Natural killer cell (primary cell): Measurements from ENCODE around the gene CACNB3. TPM values are rescaled to one million over a fixed set of nuclear protein-coding genes. Genes with fewer than 3 reads are reported as not detected.

Source experiments
- ATAC-seq, 3 donors: fragments of 150-1000 bp in 2 of 3; fragments of 200-7000 bp in 1 of 3; cut with Tn5 transposase; 1 replicate in 1 of 3; 2 replicates in 2 of 3; pipeline ENCODE4 v1.10.0; 2021; ENCODE audit warnings: mild to moderate bottlenecking in 2 of 3, moderate library complexity in 2 of 3
- DNase-seq, 2 donors: peaks; one replicate each; pipeline versions ENCODE4 v3.0.0 to v3.0.0-alpha.2; 2013 to 2021; ENCODE audit warnings: mixed read lengths in 1 of 2
- H3K27ac ChIP-seq: one replicate; pipeline ENCODE4 v1.5.1; 2013; ENCODE audit warnings: mild to moderate bottlenecking, low read length
- H3K27me3 ChIP-seq: one replicate; pipeline ENCODE4 v1.6.1; 2013; ENCODE audit warnings: low read length; ENCODE audit not compliant: control insufficient read depth, insufficient read depth
- H3K36me3 ChIP-seq: one replicate; pipeline ENCODE4 v1.6.1; 2013; ENCODE audit warnings: low read length; ENCODE audit not compliant: control insufficient read depth, insufficient read depth
- H3K4me1 ChIP-seq: one replicate; pipeline ENCODE4 v1.6.1; 2013; ENCODE audit warnings: low read length; ENCODE audit not compliant: control insufficient read depth, insufficient read depth
- H3K4me3 ChIP-seq: one replicate; pipeline ENCODE4 v1.5.1; 2013; ENCODE audit warnings: low read length
- H3K9me3 ChIP-seq: one replicate; pipeline ENCODE4 v1.6.1; 2013; ENCODE audit warnings: low read length; ENCODE audit not compliant: control insufficient read depth, insufficient read depth
- H3K27ac Mint-ChIP-seq, 2 donors: one replicate each; pipeline ENCODE4 v1.8.0; 2022; ENCODE audit warnings: mild to moderate bottlenecking in 2 of 2, mixed read lengths in 2 of 2, moderate library complexity in 1 of 2
- H3K27me3 Mint-ChIP-seq, 2 donors: one replicate each; pipeline ENCODE4 v1.8.0; 2022; ENCODE audit warnings: low read depth in 2 of 2, mixed read lengths in 2 of 2
- H3K36me3 Mint-ChIP-seq: one replicate; pipeline ENCODE4 v1.8.0; 2022; ENCODE audit warnings: mixed read lengths
- H3K4me1 Mint-ChIP-seq, 2 donors: one replicate each; pipeline ENCODE4 v1.8.0; 2022; ENCODE audit warnings: mixed read lengths in 2 of 2
- H3K4me3 Mint-ChIP-seq: one replicate; pipeline ENCODE4 v1.8.0; 2022; ENCODE audit warnings: mild to moderate bottlenecking, moderate library complexity, mixed read lengths
- H3K9me3 Mint-ChIP-seq, 2 donors: one replicate each; pipeline ENCODE4 v1.8.0; 2022; ENCODE audit warnings: mixed read lengths in 2 of 2
- WGBS: methylation state at CpG from one replicate; pipeline ENCODE4 v1.1.7; 2013; ENCODE audit warnings: missing lambda C conversion rate; ENCODE audit not compliant: insufficient coverage; 5-methylcytosine and 5-hydroxymethylcytosine counted together
- intact Hi-C: fragments of 100-400 bp; cut with micrococcal nuclease; formaldehyde crosslinking; loops from one replicate; pipeline ENCODE4 v1.14.2; 2022
- total RNA-seq, 4 donors: library from RNA; stranded (reverse); fragments of 120-200 nt in 1 of 4; gene quantifications; one replicate each; pipeline versions ENCODE4 v1.2.3 to v1.2.4, GENCODE V29; 2013 to 2022
- TF ChIP-seq, protein P1 (sequence below): fragments of 200-600 bp; IDR thresholded peaks from one replicate; pipeline ENCODE4 v1.8.0; 2022; ENCODE audit warnings: antibody characterized with exemption

CACNB3 gene
- total RNA-seq, 3 donors from 2014 or later (not counting 1 experiment from before 2014, with no cell fraction given), result 7.2 to 12.4 (median 12.2) TPM

GRCh38 chr12:48789858-48790326, 28.4 kb upstream of the CACNB3 start:
- TF ChIP-seq, protein P1, sequence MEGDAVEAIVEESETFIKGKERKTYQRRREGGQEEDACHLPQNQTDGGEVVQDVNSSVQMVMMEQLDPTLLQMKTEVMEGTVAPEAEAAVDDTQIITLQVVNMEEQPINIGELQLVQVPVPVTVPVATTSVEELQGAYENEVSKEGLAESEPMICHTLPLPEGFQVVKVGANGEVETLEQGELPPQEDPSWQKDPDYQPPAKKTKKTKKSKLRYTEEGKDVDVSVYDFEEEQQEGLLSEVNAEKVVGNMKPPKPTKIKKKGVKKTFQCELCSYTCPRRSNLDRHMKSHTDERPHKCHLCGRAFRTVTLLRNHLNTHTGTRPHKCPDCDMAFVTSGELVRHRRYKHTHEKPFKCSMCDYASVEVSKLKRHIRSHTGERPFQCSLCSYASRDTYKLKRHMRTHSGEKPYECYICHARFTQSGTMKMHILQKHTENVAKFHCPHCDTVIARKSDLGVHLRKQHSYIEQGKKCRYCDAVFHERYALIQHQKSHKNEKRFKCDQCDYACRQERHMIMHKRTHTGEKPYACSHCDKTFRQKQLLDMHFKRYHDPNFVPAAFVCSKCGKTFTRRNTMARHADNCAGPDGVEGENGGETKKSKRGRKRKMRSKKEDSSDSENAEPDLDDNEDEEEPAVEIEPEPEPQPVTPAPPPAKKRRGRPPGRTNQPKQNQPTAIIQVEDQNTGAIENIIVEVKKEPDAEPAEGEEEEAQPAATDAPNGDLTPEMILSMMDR, result no peak
- H3K27ac ChIP-seq, result no peak overlapping the region
- no peak overlapping the region for H3K4me3 ChIP-seq
- peaks cover 0 to 28% of the 10 kb centered on the region in 2 donors for H3K4me1 Mint-ChIP-seq
- H3K9me3 ChIP-seq, result no peaks in the 10 kb centered on the region
- H3K36me3 Mint-ChIP-seq, result no peaks in the 10 kb centered on the region
- H3K27me3 Mint-ChIP-seq, result peaks cover 26 to 45% of the 10 kb centered on the region in 2 donors
- DNase-seq (no peak), ATAC-seq (no peak)
- H3K4me3 Mint-ChIP-seq, result peak overlapping the region; percentile 69
- H3K4me1 ChIP-seq, result peaks cover 16% of the 10 kb centered on the region
- H3K27ac Mint-ChIP-seq, result peak overlapping the region in 1 of 2 donors; percentile 63
- peaks cover 21% of the 10 kb centered on the region for H3K27me3 ChIP-seq
- intact Hi-C loops, result no loop called here
- H3K36me3 ChIP-seq, result no peaks in the 10 kb centered on the region
- no peaks in the 10 kb centered on the region for H3K9me3 Mint-ChIP-seq
- 34% methylated on average over 4 of the region's 4 CpGs for WGBS

GRCh38 chr12:48793696-48794095, 24.6 kb upstream of the CACNB3 start:
- peaks cover 10 to 24% of the 10 kb centered on the region in 2 donors for H3K27me3 Mint-ChIP-seq
- Histone ChIP-seq H3K9me3 (no peaks in the 10 kb centered on the region), H3K4me3 (no peak overlapping the region), H3K36me3 (no peaks in the 10 kb centered on the region), H3K27me3 (peaks cover 11% of the 10 kb centered on the region), H3K4me1 (peaks cover 15% of the 10 kb centered on the region), H3K27ac (no peak overlapping the region)
- intact Hi-C loops, result no loop called here
- H3K4me3 Mint-ChIP-seq, result no peak overlapping the region
- TF ChIP-seq, protein P1, result no peak
- H3K4me1 Mint-ChIP-seq, result peaks cover 8 to 31% of the 10 kb centered on the region in 2 donors
- DNase-seq (no peak), ATAC-seq (no peak)
- 100% methylated on average over 1 of the region's 3 CpGs for WGBS
- no peaks in the 10 kb centered on the region for H3K36me3 Mint-ChIP-seq
- no peaks in the 10 kb centered on the region for H3K9me3 Mint-ChIP-seq
- no peak overlapping the region for H3K27ac Mint-ChIP-seq

- H3K4me1 Mint-ChIP-seq, result peaks cover 8 to 22% of the 10 kb centered on the region in 2 donors
- WGBS, result 90% methylated on average over 3 of the region's 3 CpGs
- no peaks in the 10 kb centered on the region for H3K9me3 ChIP-seq
- TF ChIP-seq, protein P1, result no peak
- peaks cover 5% of the 10 kb centered on the region for H3K27me3 ChIP-seq
- H3K36me3 Mint-ChIP-seq, result no peaks in the 10 kb centered on the region
- H3K9me3 Mint-ChIP-seq, result no peaks in the 10 kb centered on the region
- no peak overlapping the region for H3K4me3 Mint-ChIP-seq
- H3K36me3 ChIP-seq, result no peaks in the 10 kb centered on the region
- ATAC-seq, result no peak
- no peak overlapping the region for H3K4me3 ChIP-seq
- intact Hi-C loops, result no loop called here
- H3K4me1 ChIP-seq, result peaks cover 4% of the 10 kb centered on the region
- no peak overlapping the region for H3K27ac ChIP-seq
- peaks cover 8 to 18% of the 10 kb centered on the region in 2 donors for H3K27me3 Mint-ChIP-seq
- H3K27ac Mint-ChIP-seq, result no peak overlapping the region
- no peak for DNase-seq
Observed at GRCh38 chr12:48794870-48795269, 23.4 kb upstream of the CACNB3 start.
